Activated naive CD4-positive, alpha-beta T cell (primary cell): ENCODE results near the gene CAPN12.

Experiments
- DNase-seq, 4 experiments: peaks; one replicate each; lab custom pipeline; 2025; lab: John Stamatoyannopoulos, UW

CAPN12 gene

GRCh38 chr19:38710928-38711725, 33.1 kb downstream of the CAPN12 start:
- DNase-seq, result no peak

GRCh38 chr19:38710416-38710702, 33.9 kb downstream of the CAPN12 start:
- no peak for DNase-seq

GRCh38 chr19:38709671-38710415, 34.4 kb downstream of the CAPN12 start:
- no peak for DNase-seq

GRCh38 chr19:38709119-38709518, 35.2 kb downstream of the CAPN12 start:
- DNase-seq, result no peak

GRCh38 chr19:38708413-38709024, 35.8 kb downstream of the CAPN12 start:
- no peak for DNase-seq

- no peak for DNase-seq
These were observed 36.7 kb downstream of the CAPN12 start for GRCh38 chr19:38707512-38708114.

GRCh38 chr19:38706792-38707511, 37.3 kb downstream of the CAPN12 start:
- no peak for DNase-seq

GRCh38 chr19:38705197-38706019, 38.9 kb downstream of the CAPN12 start:
- DNase-seq, result no peak

GRCh38 chr19:38704488-38705026, 39.7 kb downstream of the CAPN12 start:
- DNase-seq, result no peak

GRCh38 chr19:38703509-38703908, 40.8 kb downstream of the CAPN12 start:
- no peak for DNase-seq

GRCh38 chr19:38702278-38702677, 42.0 kb downstream of the CAPN12 start:
- no peak for DNase-seq

GRCh38 chr19:38701455-38702063, 42.7 kb downstream of the CAPN12 start:
- no peak for DNase-seq

- no peak for DNase-seq
These were observed 43.3 kb downstream of the CAPN12 start for GRCh38 chr19:38700902-38701454.

- no peak for DNase-seq
These were observed 43.8 kb downstream of the CAPN12 start for GRCh38 chr19:38700350-38700901.

GRCh38 chr19:38699647-38700349, 44.5 kb downstream of the CAPN12 start:
- DNase-seq, result no peak

GRCh38 chr19:38699027-38699346, 45.3 kb downstream of the CAPN12 start:
- DNase-seq, result no peak

GRCh38 chr19:38698225-38699026, 45.8 kb downstream of the CAPN12 start:
- DNase-seq, result no peak

GRCh38 chr19:38697641-38698071, 46.6 kb downstream of the CAPN12 start:
- no peak for DNase-seq
